K562 (cell line): ENCODE results near the gene NXF1. TPM values are rescaled to one million over a fixed set of nuclear protein-coding genes. Genes with fewer than 3 reads are reported as not detected.

Experiments used
- ATAC-seq: fragments of 200-7000 bp; cut with Tn5 transposase; 3 replicates; pipeline ENCODE4 v1.9.1; 2020; ENCODE audit warnings: moderate library complexity
- BruUV-seq: library from RNA; stranded (reverse); fragments of 400-500 nt; replicated peaks from 2 replicates; lab custom pipeline; 2021; lab: Mats Ljungman, UMichigan
- CTCF ChIA-PET: fragments of 300-600 bp; formaldehyde crosslinking; extraction: SDS; loops from one replicate; lab custom pipeline; 2021; ENCODE audit warnings: low intra/inter-chr PET ratio; lab: Yijun Ruan, JAX
- POLR2A ChIA-PET: fragments of 300-600, 350-650 bp; sonication (Branson Sonifier 250); formaldehyde crosslinking; extraction: SDS; loops from one replicate; lab custom pipeline; 2021; ENCODE audit warnings: antibody characterized with exemption, inconsistent platforms; lab: Yijun Ruan, JAX
- DNase-seq, 4 experiments: peaks; one replicate each; pipeline versions ENCODE4 v3.0.0 to v3.0.0-alpha.2; 2011 to 2018; ENCODE audit warnings: low spot score in 3 of 4, mixed read lengths in 3 of 4; ENCODE audit errors: extremely low read depth in 1 of 4
- FAIRE-seq: peaks from 2 replicates; lab custom pipeline; 2011; peaks lifted over from hg19 to GRCh38; lab: Jason Lieb, UNC
- H2AFZ ChIP-seq: 2 replicates; pipeline ENCODE4 v1.6.0; 2011; ENCODE audit warnings: low read depth, low read length, control low read depth, inconsistent platforms
- H3K27ac ChIP-seq: fragments of 200-600 bp; 3 replicates; pipeline ENCODE4 v1.8.0; 2011; ENCODE audit warnings: low read depth, mild to moderate bottlenecking, control low read depth, inconsistent platforms, low read length, moderate library complexity, mixed read lengths; ENCODE audit errors: extremely low read depth
- H3K27me3 ChIP-seq, 2 experiments: fragments of 300-600 bp in 1 of 2; 2 replicates in 1 of 2; 3 replicates in 1 of 2; pipeline versions ENCODE4 v1.6.0 to v1.8.0; 2011; ENCODE audit warnings: inconsistent platforms in 2 of 2, low read length in 2 of 2, mild to moderate bottlenecking in 1 of 2, mixed read lengths in 1 of 2, moderate library complexity in 1 of 2; ENCODE audit not compliant: control insufficient read depth in 2 of 2, insufficient read depth in 2 of 2
- H3K36me3 ChIP-seq: fragments of 300-600 bp; 3 replicates; pipeline ENCODE4 v1.8.0; 2011; ENCODE audit warnings: mild to moderate bottlenecking, low read length, inconsistent platforms; ENCODE audit not compliant: control insufficient read depth, insufficient read depth
- H3K4me1 ChIP-seq, 2 experiments: fragments of 200-600 bp in 1 of 2; replicated peaks in 1 of 2; 2 replicates in 1 of 2; 3 replicates in 1 of 2; pipeline versions ENCODE4 v1.5.1 to v1.8.0; 2011; ENCODE audit warnings: inconsistent platforms in 2 of 2, low read length in 2 of 2, mild to moderate bottlenecking in 1 of 2, mixed read lengths in 1 of 2, moderate library complexity in 1 of 2; ENCODE audit not compliant: control insufficient read depth in 2 of 2, insufficient read depth in 2 of 2
- H3K4me2 ChIP-seq: 2 replicates; pipeline ENCODE4 v1.6.1; 2011; ENCODE audit warnings: low read length, control low read depth, inconsistent platforms, mixed read lengths; ENCODE audit not compliant: insufficient read depth
- H3K4me3 ChIP-seq: fragments of 200-600 bp; sonication (generic), shearing (Covaris generic); 2 replicates; pipeline ENCODE4 v1.5.1; 2016; ENCODE audit warnings: control low read depth, inconsistent platforms
- H3K79me2 ChIP-seq: fragments of 200-600 bp; 3 replicates; pipeline ENCODE4 v1.8.0; 2011; ENCODE audit warnings: low read length, inconsistent platforms; ENCODE audit not compliant: control insufficient read depth, insufficient read depth
- H3K9ac ChIP-seq, 2 experiments: 2 replicates each; pipeline versions ENCODE4 v1.6.0 to v1.6.1; 2011; ENCODE audit warnings: low read depth in 2 of 2, low read length in 2 of 2, control low read depth in 1 of 2, inconsistent platforms in 1 of 2, mild to moderate bottlenecking in 1 of 2, mixed read lengths in 1 of 2; ENCODE audit not compliant: insufficient read depth in 1 of 2
- H3K9me1 ChIP-seq: one replicate; pipeline ENCODE4 v1.6.0; 2011; ENCODE audit warnings: inconsistent platforms, mild to moderate bottlenecking, low read length, moderate library complexity; ENCODE audit not compliant: control insufficient read depth, insufficient read depth
- H3K9me3 ChIP-seq: replicated peaks from 2 replicates; pipeline ENCODE4 v1.5.1; 2011; ENCODE audit warnings: low read depth, low read length, inconsistent platforms; ENCODE audit not compliant: control insufficient read depth, insufficient read depth
- H4K20me1 ChIP-seq: replicated peaks from 2 replicates; pipeline ENCODE4 v1.6.1; 2011; ENCODE audit warnings: low read length, inconsistent platforms, mixed read lengths; ENCODE audit not compliant: control insufficient read depth, insufficient read depth
- BCOR ChIP-seq: fragments of 450-650 bp; IDR thresholded peaks from 2 replicates; pipeline ENCODE4 v1.6.1; 2016
- BMI1 ChIP-seq: fragments of 150-350 bp; IDR thresholded peaks from 2 replicates; pipeline ENCODE4 v1.6.1; 2014; ENCODE audit warnings: low read length
- CBX2 ChIP-seq: fragments of 200-600 bp; sonication (generic); IDR thresholded peaks from one replicate; pipeline ENCODE4 v1.6.1; 2012; ENCODE audit warnings: mild to moderate bottlenecking, low read length, inconsistent platforms; ENCODE audit not compliant: insufficient read depth, poor library complexity, severe bottlenecking
- CLOCK ChIP-seq: fragments of 250-450 bp; sonication (Bioruptor Pico); IDR thresholded peaks from 2 replicates; pipeline ENCODE4 v1.4.0; 2020; ENCODE audit warnings: mild to moderate bottlenecking, moderate library complexity, borderline replicate concordance
- CREB1 ChIP-seq, 2 experiments: sonication (generic) in 1 of 2; formaldehyde crosslinking in 1 of 2; IDR thresholded peaks; 2 replicates each; pipeline versions ENCODE4 v1.6.1 to v1.8.0; 2012 to 2022; ENCODE audit warnings: inconsistent platforms in 1 of 2, mild to moderate bottlenecking in 1 of 2, missing genetic modification reagents in 1 of 2, moderate library complexity in 1 of 2
- E2F5 ChIP-seq: sonication (generic); formaldehyde crosslinking; IDR thresholded peaks from 2 replicates; pipeline ENCODE4 v1.8.0; 2022; ENCODE audit warnings: mild to moderate bottlenecking, missing genetic modification reagents
- EGR1 ChIP-seq: fragments of 450-650 bp; conservative IDR thresholded peaks from 2 replicates; pipeline ENCODE4 v1.6.1; 2017; ENCODE audit warnings: mild to moderate bottlenecking
- ILF3 ChIP-seq: fragments of 450-650 bp; IDR thresholded peaks from 2 replicates; pipeline ENCODE4 v1.6.1; 2018; ENCODE audit warnings: antibody characterized with exemption, mild to moderate bottlenecking, moderate library complexity, borderline replicate concordance
- MAX ChIP-seq: sonication (generic); formaldehyde crosslinking; IDR thresholded peaks from 2 replicates; pipeline ENCODE4 v1.9.0; 2022; ENCODE audit warnings: mild to moderate bottlenecking, missing genetic modification reagents
- MED1 ChIP-seq: sonication (generic); formaldehyde crosslinking; IDR thresholded peaks from 2 replicates; pipeline ENCODE4 v1.8.1; 2023; ENCODE audit warnings: missing genetic modification reagents, borderline replicate concordance
- STAT5A ChIP-seq: IDR thresholded peaks from 2 replicates; pipeline ENCODE4 v1.6.1; 2012; ENCODE audit warnings: low read length, inconsistent platforms, borderline replicate concordance
- TGIF2 ChIP-seq: sonication (generic); formaldehyde crosslinking; IDR thresholded peaks from 2 replicates; pipeline ENCODE4 v1.8.1; 2022; ENCODE audit warnings: mild to moderate bottlenecking, missing genetic modification reagents, moderate library complexity
- TRIM28 ChIP-seq: fragments of 450-650 bp; IDR thresholded peaks from 2 replicates; pipeline ENCODE4 v1.6.1; 2017
- ZNF57 ChIP-seq: fragments of 450-650 bp; formaldehyde crosslinking; IDR thresholded peaks from 2 replicates; pipeline ENCODE4 v1.4.0; 2020; ENCODE audit warnings: mild to moderate bottlenecking, moderate library complexity
- ZNF696 ChIP-seq: fragments of 250-450 bp; sonication (Bioruptor Pico); conservative IDR thresholded peaks from 2 replicates; pipeline ENCODE4 v1.4.0; 2020; ENCODE audit warnings: mild to moderate bottlenecking, moderate library complexity
- WGBS: fragments of 100-300 bp; shearing (Covaris generic); methylation state at CpG from one replicate; pipeline ENCODE4 v1.1.6; 2016; ENCODE audit warnings: low coverage, mixed read lengths; ENCODE audit not compliant: insufficient coverage; ENCODE audit errors: missing lambda C conversion rate; 5-methylcytosine and 5-hydroxymethylcytosine counted together
- in situ Hi-C: fragments of 300-500 bp; cut with MboI; formaldehyde crosslinking; loops from 4 replicates; pipeline ENCODE4 v1.15.0; 2018; ENCODE audit warnings: inconsistent platforms, mixed read lengths
- intact Hi-C: fragments of 100-400 bp; cut with micrococcal nuclease; formaldehyde crosslinking; loops from 2 replicates; pipeline ENCODE4 v1.14.2; 2022
- polyA plus RNA-seq, 8 experiments: library from polyadenylated mRNA; depleted of rRNA in 4 of 8; stranded (reverse) in 5 of 8; unstranded in 3 of 8; fragments of >200 nt; fragmentation: Nextera tagmentation in 2 of 8; fragmentation: Illumina TruSeq in 1 of 8; extraction: Ambion mirVana in 2 of 8; extraction: Trizol in 1 of 8; gene quantifications; 2 replicates each; pipeline versions ENCODE4 v1.2.1 to v1.2.3, GENCODE V29; 2011 to 2014; ENCODE audit warnings: inconsistent platforms in 1 of 8, missing spikeins in 1 of 8
- total RNA-seq, 7 experiments: library from RNA; depleted of rRNA in 6 of 7; stranded (reverse); fragments of >200 nt in 6 of 7; fragmentation: Illumina TruSeq in 2 of 7; extraction: Trizol in 2 of 7; gene quantifications; 2 replicates each; pipeline versions ENCODE4 v1.2.1 to v1.2.3, GENCODE V29; 2011 to 2021; ENCODE audit warnings: low replicate concordance in 1 of 7

NXF1 gene
- total and polyA plus RNA-seq, 9 of the 15 experiments (the other 6 are each of a cell fraction or from before 2014, with no cell fraction given), result 18.1 to 98.3 (median 35.8) TPM

GRCh38 chr11:62816557-62816956, 11.3 kb upstream of the NXF1 start:
- Histone ChIP-seq H3K9ac (no peak overlapping the region), H3K9me1 (no peaks in the 10 kb centered on the region), H3K4me3 (no peak overlapping the region), H3K79me2 (no peaks in the 10 kb centered on the region), H3K9me3 (no peaks in the 10 kb centered on the region), H3K27ac (no peak overlapping the region), H2AFZ (no peak overlapping the region), H3K27me3 (no peaks in the 10 kb centered on the region), H3K4me2 (no peak overlapping the region), H3K36me3 (peaks cover 22% of the 10 kb centered on the region; the same call in 2 of the 3 replicates), H3K4me1 (no peaks in the 10 kb centered on the region; a peak in 2 of 5 replicates), H4K20me1 (no peaks in the 10 kb centered on the region)
- 90% methylated on average over 3 of the region's 8 CpGs for whole genome bisulfite sequencing
- no peak for DNase-seq
- ChIA-PET POLR2A (interaction anchor here (0.9 to 4.5 kb wide), 9 partner anchors 7 to 64 kb away, joined by 3 to 40 read pairs (median 8); partner anchors contain the start of genes NXF1, SLC3A2, STX5 and TEX54), CTCF (no interaction called here)
- no TSS peak for BruUV-seq
- intact Hi-C loops, result no loop called here
- no peak for FAIRE-seq
- ATAC-seq, result no peak
- in situ Hi-C loops, result no loop called here
- TF ChIP-seq ZNF696 (no peak), ZNF57 (CRISPR knock-in tag) (no peak), CREB1 (IDR thresholded peaks at IDR 0.05) (no peak), CREB1 (CRISPR knock-in tag; IDR thresholded peaks at IDR 0.05) (no peak), BMI1 (no peak), TRIM28 (no peak), MED1 (CRISPR knock-in tag) (no peak), E2F5 (CRISPR knock-in tag) (no peak), ILF3 (no peak), EGR1 (no peak), MAX (CRISPR knock-in tag) (no peak), BCOR (no peak), STAT5A (no peak), TGIF2 (no peak), CLOCK (CRISPR knock-in tag) (no peak), CBX2 (no peak)
